ENCODE measurements around the gene UBA6.

UBA6 gene

DNA sequence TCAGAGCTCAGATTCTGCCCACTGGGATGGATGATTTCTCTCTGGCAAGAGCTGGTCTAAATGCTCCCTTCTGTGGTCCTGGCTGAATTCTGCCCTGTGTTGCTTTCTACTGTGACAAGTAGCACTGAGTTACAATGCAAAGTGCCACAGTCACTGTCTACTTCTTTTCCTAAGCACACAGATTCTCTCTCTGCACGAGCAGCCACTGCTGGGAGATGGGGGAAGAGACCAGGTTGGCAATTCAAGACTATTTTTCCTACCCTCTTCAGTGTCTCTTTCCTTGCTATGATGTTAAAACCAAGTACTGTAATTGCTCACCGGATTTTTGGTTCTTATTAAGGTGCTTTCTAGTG lies 97.0 kb downstream of the UBA6 start:
- no peaks in the 10 kb centered on the region for H3K36me3 ChIP-seq (ENCODE audit: insufficient read depth, low read length)
- H3K4me2 ChIP-seq (ENCODE audit: low read length), result no peak overlapping the region
- no peak overlapping the region for H3K4me3 ChIP-seq (ENCODE audit: low read length)
- H3K9me3 ChIP-seq (replicated peaks; ENCODE audit: low read length), result no peaks in the 10 kb centered on the region
- no peaks in the 10 kb centered on the region for H3K27me3 ChIP-seq (ENCODE audit: control insufficient read depth, insufficient read depth, low read length)
- H3K4me1 ChIP-seq (ENCODE audit: control insufficient read depth, insufficient read depth, low read length), result no peaks in the 10 kb centered on the region
- no peak overlapping the region for H3K9ac ChIP-seq (ENCODE audit: low read depth, low read length)

DNA sequence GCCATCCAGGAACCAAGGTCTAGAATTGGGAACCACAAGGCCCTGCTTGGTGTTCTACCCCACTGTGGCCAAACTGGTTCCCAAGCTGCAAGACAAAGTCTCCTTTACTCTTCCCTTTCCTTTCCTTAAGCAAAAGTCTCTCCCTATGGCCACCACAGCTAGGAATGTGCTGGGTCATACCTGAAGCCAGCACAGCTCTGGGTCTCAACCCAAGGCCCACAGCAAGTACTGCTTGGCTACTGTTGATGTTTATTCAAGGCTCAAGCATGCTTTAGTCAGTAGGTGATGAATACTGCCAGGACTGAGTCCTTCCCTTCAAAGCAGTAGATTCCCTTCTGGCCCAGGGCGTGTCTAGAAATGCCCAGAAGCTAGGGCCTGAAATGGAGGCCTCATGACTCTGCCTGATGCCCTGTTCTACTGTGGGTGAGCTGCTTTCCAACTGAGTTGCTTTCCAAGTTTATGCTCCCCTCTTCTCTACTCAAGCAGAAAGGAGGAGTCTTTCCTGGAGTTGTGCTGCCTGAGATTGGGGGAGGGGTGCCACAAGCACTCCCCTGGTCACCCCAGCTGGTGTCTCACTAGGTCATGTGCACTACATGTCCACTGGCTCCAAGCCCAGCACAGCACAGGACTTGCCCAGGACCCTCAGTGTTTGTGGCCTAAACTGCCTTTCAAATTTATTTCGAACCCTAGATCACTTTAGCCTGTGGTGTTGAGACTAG lies 97.5 kb downstream of the UBA6 start:
- Histone ChIP-seq H3K4me2 (ENCODE audit: low read length) (no peak overlapping the region), H3K9ac (ENCODE audit: low read depth, low read length) (no peak overlapping the region), H3K4me1 (ENCODE audit: control insufficient read depth, insufficient read depth, low read length) (no peaks in the 10 kb centered on the region), H3K36me3 (ENCODE audit: insufficient read depth, low read length) (no peaks in the 10 kb centered on the region), H3K9me3 (replicated peaks; ENCODE audit: low read length) (no peaks in the 10 kb centered on the region), H3K27me3 (ENCODE audit: control insufficient read depth, insufficient read depth, low read length) (no peaks in the 10 kb centered on the region), H3K4me3 (ENCODE audit: low read length) (no peak overlapping the region)

DNA sequence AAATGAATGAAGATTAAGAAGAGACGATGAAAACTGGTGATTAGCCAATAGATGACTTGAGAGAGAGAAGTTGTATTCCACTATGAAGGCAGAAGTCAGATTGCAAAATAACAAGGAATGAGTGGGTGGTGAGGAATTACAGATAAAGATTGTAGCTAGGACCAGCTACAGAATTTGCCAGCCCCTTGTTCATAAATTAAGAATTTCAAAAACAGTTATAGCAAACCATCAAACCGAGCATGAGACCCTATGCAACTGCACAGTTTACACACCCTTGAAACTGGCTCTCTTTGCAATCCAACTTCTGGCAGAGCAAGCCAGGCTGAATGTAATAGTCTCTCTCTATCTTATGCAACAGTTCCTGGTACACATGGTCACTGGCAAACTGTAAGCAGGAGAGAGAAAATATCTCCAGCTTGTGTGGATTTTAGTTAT lies 107.2 kb downstream of the UBA6 start:
- Histone ChIP-seq H3K9ac (ENCODE audit: low read depth, low read length) (no peak overlapping the region), H3K27me3 (ENCODE audit: control insufficient read depth, insufficient read depth, low read length) (peaks cover 28% of the 10 kb centered on the region), H3K4me3 (ENCODE audit: low read length) (no peak overlapping the region), H3K9me3 (replicated peaks; ENCODE audit: low read length) (no peaks in the 10 kb centered on the region), H3K36me3 (ENCODE audit: insufficient read depth, low read length) (no peaks in the 10 kb centered on the region), H3K4me2 (ENCODE audit: low read length) (no peak overlapping the region), H3K4me1 (ENCODE audit: control insufficient read depth, insufficient read depth, low read length) (no peaks in the 10 kb centered on the region)

DNA sequence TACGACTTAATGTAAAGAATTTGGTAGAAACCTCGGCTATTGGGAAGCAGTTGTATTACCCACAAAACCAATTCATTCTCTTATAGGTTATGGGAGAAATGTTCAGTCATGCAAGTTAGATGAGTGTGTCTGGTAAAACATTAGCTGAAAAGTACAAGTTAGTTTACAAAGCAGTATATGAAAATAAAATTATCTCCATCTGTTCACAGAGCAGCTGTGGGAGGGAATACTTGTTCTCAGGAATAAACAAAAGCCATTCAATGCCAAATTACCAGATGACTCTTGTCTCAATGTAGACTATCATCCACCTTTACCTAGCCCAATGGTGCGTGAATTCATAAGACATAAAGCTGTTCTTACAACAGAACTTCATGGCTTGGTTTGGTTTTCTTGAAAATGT lies 113.8 kb downstream of the UBA6 start:
- no peak overlapping the region for H3K4me3 ChIP-seq (ENCODE audit: low read length)
- no peak overlapping the region for H3K9ac ChIP-seq (ENCODE audit: low read depth, low read length)
- H3K9me3 ChIP-seq (replicated peaks; ENCODE audit: low read length), result no peaks in the 10 kb centered on the region
- no peak overlapping the region for H3K4me2 ChIP-seq (ENCODE audit: low read length)
- peaks cover 19% of the 10 kb centered on the region for H3K27me3 ChIP-seq (ENCODE audit: control insufficient read depth, insufficient read depth, low read length)
- H3K36me3 ChIP-seq (ENCODE audit: insufficient read depth, low read length), result no peaks in the 10 kb centered on the region
- H3K4me1 ChIP-seq (ENCODE audit: control insufficient read depth, insufficient read depth, low read length), result no peaks in the 10 kb centered on the region

DNA sequence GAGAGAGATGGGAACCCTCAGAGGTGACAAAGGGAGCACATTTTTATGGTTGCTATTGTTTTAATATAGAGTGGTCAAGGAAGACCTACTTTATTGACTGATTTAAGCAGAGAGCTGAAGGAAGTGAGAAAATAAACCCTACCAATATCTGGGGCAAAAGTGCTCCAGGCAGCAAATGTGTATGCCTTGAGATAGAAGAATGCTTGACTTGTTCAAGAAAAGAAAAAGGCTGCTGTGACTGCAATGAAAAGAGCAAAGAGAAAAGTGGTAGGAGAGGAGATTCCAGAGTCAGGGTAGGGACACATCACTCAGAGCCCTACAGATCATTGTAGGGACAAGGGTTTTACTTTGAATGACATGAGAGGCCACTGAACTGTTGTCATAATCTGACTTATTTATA lies 116.5 kb downstream of the UBA6 start:
- H3K4me3 ChIP-seq (ENCODE audit: low read length), result no peak overlapping the region
- H3K9me3 ChIP-seq (replicated peaks; ENCODE audit: low read length), result no peaks in the 10 kb centered on the region
- peaks cover 14% of the 10 kb centered on the region for H3K27me3 ChIP-seq (ENCODE audit: control insufficient read depth, insufficient read depth, low read length)
- no peak overlapping the region for H3K4me2 ChIP-seq (ENCODE audit: low read length)
- no peaks in the 10 kb centered on the region for H3K36me3 ChIP-seq (ENCODE audit: insufficient read depth, low read length)
- no peak overlapping the region for H3K9ac ChIP-seq (ENCODE audit: low read depth, low read length)
- no peaks in the 10 kb centered on the region for H3K4me1 ChIP-seq (ENCODE audit: control insufficient read depth, insufficient read depth, low read length)

DNA sequence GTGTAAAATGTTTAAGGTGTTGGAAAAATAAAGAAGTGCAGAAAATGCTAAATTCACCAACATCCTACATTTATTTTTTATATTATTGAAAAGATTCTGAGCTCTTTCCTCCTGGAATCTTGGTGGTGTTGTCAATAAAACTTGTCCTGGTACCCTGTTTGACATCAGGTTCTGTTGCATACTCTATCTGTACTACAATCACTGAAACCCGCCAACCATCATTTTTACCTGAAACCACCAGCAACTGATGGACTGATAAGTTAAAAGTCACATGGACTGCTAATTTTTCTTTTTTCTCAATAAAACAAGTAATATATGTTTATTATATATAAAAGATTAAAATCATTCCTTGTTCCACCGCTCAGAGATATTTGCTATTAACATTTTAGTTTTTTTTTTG lies 119.0 kb downstream of the UBA6 start:
- Histone ChIP-seq H3K36me3 (ENCODE audit: insufficient read depth, low read length) (no peaks in the 10 kb centered on the region), H3K4me2 (ENCODE audit: low read length) (no peak overlapping the region), H3K9me3 (replicated peaks; ENCODE audit: low read length) (no peaks in the 10 kb centered on the region), H3K4me3 (ENCODE audit: low read length) (no peak overlapping the region), H3K9ac (ENCODE audit: low read depth, low read length) (no peak overlapping the region), H3K27me3 (ENCODE audit: control insufficient read depth, insufficient read depth, low read length) (peaks cover 6% of the 10 kb centered on the region), H3K4me1 (ENCODE audit: control insufficient read depth, insufficient read depth, low read length) (no peaks in the 10 kb centered on the region)

DNA sequence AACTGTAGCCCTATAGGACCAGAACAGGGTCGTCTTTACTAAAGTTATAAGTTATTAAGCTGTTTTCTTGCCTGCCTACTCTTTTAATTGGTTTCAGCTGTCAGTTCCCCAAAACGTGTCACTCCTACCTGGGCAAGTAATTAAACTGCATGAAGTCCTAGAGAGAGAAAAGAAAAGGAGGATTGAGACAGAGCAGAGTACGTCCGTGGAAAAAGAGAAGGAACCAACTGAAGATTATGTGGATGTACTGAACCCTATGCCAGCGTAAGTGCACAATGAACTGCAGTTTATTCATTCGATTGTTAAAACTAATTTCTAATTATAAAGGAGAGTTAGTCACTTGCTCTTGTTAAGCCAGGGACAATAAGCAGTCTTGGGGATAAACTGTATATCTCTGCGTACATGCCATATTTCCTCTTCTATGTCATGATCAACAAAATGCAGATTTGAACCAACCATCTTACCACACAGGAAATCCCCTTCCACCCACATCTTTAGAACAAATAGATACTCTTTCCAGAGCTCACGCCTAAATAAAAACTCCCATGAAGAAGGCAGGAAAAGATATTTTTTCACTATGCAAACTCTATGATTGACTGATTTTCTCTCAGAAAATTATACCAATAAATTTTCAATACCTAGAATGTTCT lies 119.6 kb downstream of the UBA6 start:
- H3K36me3 ChIP-seq (ENCODE audit: insufficient read depth, low read length), result no peaks in the 10 kb centered on the region
- H3K9me3 ChIP-seq (replicated peaks; ENCODE audit: low read length), result no peaks in the 10 kb centered on the region
- peaks cover 3% of the 10 kb centered on the region for H3K27me3 ChIP-seq (ENCODE audit: control insufficient read depth, insufficient read depth, low read length)
- no peak overlapping the region for H3K4me3 ChIP-seq (ENCODE audit: low read length)
- H3K9ac ChIP-seq (ENCODE audit: low read depth, low read length), result no peak overlapping the region
- no peak overlapping the region for H3K4me2 ChIP-seq (ENCODE audit: low read length)
- H3K4me1 ChIP-seq (ENCODE audit: control insufficient read depth, insufficient read depth, low read length), result no peaks in the 10 kb centered on the region

DNA sequence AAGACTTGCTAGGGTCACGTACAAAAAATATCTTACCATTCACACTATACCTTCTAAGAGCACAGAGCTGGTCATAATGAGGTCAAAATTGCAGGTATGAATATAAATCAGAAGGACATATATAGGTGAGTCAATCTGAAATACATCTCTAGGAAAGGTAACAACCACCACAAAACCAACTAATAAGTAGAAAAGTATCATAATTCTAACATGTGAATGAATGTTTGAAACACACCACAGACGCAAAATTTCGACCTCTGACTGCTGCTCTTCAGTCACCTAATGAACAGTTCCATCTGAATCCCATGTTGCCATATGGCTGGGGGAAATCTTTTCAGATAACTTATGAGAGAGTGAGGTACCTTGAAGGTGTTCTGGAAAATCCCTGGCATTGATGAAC lies 120.4 kb downstream of the UBA6 start:
- H3K9me3 ChIP-seq (replicated peaks; ENCODE audit: low read length), result no peaks in the 10 kb centered on the region
- H3K36me3 ChIP-seq (ENCODE audit: insufficient read depth, low read length), result no peaks in the 10 kb centered on the region
- no peaks in the 10 kb centered on the region for H3K4me1 ChIP-seq (ENCODE audit: control insufficient read depth, insufficient read depth, low read length)
- peaks cover 3% of the 10 kb centered on the region for H3K27me3 ChIP-seq (ENCODE audit: control insufficient read depth, insufficient read depth, low read length)
- no peak overlapping the region for H3K4me3 ChIP-seq (ENCODE audit: low read length)
- H3K9ac ChIP-seq (ENCODE audit: low read depth, low read length), result no peak overlapping the region
- no peak overlapping the region for H3K4me2 ChIP-seq (ENCODE audit: low read length)

DNA sequence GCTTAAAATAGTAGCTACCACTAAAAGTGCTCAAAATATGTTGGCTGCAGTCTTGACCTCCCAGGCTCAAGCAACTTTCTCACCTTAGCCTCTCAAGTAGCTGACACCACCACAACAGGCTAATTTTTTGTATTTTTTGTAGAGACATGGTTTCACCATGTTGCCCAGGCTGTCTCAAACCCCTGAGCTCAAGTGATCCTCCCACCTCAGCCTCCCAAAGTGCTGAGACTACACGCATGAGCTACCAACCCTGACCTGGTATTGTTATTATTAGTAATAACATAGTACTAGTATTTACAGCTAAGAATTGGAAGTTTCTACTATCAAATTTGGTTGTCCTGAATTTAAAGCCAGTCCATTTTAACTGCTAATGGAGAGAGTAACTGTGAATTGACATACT lies 124.4 kb downstream of the UBA6 start:
- H3K4me1 ChIP-seq (ENCODE audit: control insufficient read depth, insufficient read depth, low read length), result peaks cover 3% of the 10 kb centered on the region
- H3K4me3 ChIP-seq (ENCODE audit: low read length), result no peak overlapping the region
- H3K9me3 ChIP-seq (replicated peaks; ENCODE audit: low read length), result no peaks in the 10 kb centered on the region
- H3K27me3 ChIP-seq (ENCODE audit: control insufficient read depth, insufficient read depth, low read length), result peaks cover 3% of the 10 kb centered on the region
- H3K9ac ChIP-seq (ENCODE audit: low read depth, low read length), result no peak overlapping the region
- H3K4me2 ChIP-seq (ENCODE audit: low read length), result no peak overlapping the region
- H3K36me3 ChIP-seq (ENCODE audit: insufficient read depth, low read length), result no peaks in the 10 kb centered on the region

DNA sequence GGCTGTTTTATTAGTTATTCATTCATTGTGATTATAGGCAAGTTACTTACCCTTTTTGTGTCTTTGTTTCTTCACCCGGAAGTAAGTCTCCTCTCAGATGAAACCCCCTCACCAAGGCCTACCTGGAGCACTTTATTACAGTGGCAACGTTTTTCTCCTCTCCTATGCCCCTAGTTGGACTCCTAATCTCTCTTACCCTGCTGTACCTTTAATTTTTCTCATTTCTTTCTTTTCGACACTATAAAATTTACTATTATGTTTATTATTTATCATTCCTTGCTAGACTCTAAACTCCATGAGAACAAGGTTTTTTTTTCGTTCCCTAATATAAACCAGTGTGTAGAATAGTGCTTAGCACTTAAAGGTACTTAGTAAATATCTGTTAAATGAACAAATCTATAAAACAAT lies 124.9 kb downstream of the UBA6 start:
- Histone ChIP-seq H3K9ac (ENCODE audit: low read depth, low read length) (no peak overlapping the region), H3K4me1 (ENCODE audit: control insufficient read depth, insufficient read depth, low read length) (peaks cover 3% of the 10 kb centered on the region), H3K4me3 (ENCODE audit: low read length) (peak overlapping the region; percentile 40), H3K4me2 (ENCODE audit: low read length) (peak overlapping the region; percentile 58), H3K36me3 (ENCODE audit: insufficient read depth, low read length) (no peaks in the 10 kb centered on the region), H3K27me3 (ENCODE audit: control insufficient read depth, insufficient read depth, low read length) (peaks cover 3% of the 10 kb centered on the region), H3K9me3 (replicated peaks; ENCODE audit: low read length) (no peaks in the 10 kb centered on the region)

DNA sequence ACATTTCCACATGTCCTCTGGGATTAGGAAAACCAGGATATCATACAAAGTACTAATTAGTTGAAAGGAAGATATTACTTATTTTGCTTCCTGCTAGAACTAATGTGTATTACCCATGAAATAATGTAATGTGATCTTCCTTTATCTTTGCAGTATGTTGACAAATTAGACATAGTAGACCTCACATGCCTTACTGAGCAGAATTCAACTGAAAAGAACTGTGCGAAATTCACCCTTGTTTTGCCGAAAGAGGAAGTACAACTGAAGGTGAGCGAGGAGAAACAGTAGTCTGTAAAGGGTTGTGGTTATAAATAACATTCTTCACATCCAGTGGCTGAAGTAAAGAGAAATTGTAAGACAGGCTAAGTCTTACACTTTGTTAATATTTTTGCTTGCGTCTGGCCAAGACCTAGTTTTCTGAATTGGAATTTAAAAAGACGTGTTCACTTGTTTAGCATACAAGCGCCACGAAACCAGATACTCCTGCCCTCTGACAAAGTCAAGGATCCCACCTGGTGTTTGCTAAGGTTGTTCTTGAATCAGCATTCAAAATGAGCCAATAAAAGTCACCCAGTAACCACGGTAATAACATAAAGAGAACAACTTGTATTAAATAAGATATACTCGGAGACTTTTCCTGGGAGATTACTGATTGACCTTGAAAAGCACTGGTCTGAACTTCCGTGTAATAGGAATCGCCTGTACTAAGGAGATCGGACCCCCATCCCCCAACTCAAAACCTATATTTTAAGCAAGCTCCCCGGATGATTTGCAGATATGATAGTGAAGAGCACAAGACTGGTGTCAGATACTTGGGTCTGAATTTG lies 125.5 kb downstream of the UBA6 start:
- Histone ChIP-seq H3K9me3 (replicated peaks; ENCODE audit: low read length) (no peaks in the 10 kb centered on the region), H3K9ac (ENCODE audit: low read depth, low read length) (no peak overlapping the region), H3K4me1 (ENCODE audit: control insufficient read depth, insufficient read depth, low read length) (peaks cover 3% of the 10 kb centered on the region)

More for the DNA sequence above, 125.5 kb downstream of the UBA6 start:
- H3K36me3 ChIP-seq (ENCODE audit: insufficient read depth, low read length), result no peaks in the 10 kb centered on the region
- peak overlapping the region; percentile 40 for H3K4me3 ChIP-seq (ENCODE audit: low read length)
- peak overlapping the region; percentile 58 for H3K4me2 ChIP-seq (ENCODE audit: low read length)
- no peaks in the 10 kb centered on the region for H3K27me3 ChIP-seq (ENCODE audit: control insufficient read depth, insufficient read depth, low read length)

Data from skeletal muscle satellite cell (primary cell).